ENCODE data around the gene ZIC4.

DNA sequence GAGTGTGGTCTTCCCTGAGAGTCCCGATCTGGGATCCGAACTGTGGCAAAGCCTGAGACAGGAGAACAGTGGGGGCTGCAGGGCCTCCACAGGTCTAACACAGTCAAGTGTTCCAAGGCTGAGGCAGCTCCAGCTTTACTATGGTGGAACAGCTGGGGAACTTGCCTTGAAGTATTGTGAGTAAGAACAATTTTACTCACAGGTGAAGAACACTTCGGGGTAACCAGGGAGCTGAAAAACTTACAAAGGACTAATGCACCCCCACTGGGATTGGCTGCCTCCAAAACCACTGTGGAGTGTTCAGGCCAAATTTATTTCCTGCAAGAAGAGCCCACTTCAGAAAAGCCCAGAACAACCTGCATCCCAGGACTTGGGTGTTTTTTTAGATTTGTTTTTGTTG lies 25.4 kb downstream of the ZIC4 start:
- TF ChIP-seq, protein P1, sequence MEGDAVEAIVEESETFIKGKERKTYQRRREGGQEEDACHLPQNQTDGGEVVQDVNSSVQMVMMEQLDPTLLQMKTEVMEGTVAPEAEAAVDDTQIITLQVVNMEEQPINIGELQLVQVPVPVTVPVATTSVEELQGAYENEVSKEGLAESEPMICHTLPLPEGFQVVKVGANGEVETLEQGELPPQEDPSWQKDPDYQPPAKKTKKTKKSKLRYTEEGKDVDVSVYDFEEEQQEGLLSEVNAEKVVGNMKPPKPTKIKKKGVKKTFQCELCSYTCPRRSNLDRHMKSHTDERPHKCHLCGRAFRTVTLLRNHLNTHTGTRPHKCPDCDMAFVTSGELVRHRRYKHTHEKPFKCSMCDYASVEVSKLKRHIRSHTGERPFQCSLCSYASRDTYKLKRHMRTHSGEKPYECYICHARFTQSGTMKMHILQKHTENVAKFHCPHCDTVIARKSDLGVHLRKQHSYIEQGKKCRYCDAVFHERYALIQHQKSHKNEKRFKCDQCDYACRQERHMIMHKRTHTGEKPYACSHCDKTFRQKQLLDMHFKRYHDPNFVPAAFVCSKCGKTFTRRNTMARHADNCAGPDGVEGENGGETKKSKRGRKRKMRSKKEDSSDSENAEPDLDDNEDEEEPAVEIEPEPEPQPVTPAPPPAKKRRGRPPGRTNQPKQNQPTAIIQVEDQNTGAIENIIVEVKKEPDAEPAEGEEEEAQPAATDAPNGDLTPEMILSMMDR (IDR thresholded peaks at IDR 0.05) = no peak
- TF ChIP-seq POLR2A (IDR thresholded peaks at IDR 0.05) = no peak
- TF ChIP-seq POLR2AphosphoS5 (IDR thresholded peaks at IDR 0.05) = no peak

All from sigmoid colon (tissue), 4 donors.